ENCODE measurements around the gene HS3ST2.
"Not testable (repeated sequence)": the region's sequence is repeated elsewhere in the genome, so short reads cannot be mapped to it uniquely, and the experiment has no call there.

Gene HS3ST2

DNA sequence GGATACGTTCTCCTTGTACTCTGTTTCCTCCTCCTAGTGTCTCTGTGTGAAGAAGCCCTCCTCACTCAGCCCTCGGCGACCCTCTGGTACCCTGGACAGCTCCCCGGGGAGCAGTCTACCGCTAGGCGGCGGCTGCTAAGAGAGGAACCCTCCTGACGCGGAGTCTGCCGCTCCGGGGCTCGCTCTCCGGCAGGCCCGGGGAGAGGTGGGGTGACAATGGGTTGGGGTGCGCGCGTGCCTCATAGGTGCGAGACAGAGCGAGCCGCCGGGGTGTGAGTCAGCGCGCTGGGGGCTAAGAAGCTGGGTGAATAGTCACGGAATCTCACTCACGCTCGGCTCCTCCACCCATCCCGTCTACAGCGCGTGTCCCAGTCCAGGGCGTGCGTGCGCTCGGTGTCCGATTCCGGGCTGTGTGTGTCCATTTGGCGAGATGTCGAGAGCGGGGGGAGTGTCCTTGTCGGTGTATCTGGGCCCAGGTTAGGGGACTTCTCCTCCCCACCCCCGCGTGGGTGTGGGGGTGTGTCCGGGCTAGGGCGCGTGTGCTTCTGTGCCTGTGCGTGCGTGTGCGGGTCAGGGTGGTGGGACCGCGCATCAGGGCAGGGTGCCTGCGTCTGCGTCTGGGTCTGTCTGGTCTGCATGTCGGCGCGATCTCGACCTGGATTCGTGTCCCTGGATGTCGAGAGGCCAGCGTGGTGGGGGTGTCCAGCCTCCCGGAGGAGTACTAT lies 577 bp upstream of the HS3ST2 start:
- DNase-seq (ENCODE audit: low read depth in 2 of 3, low spot score in 2 of 3) = peak in 2 of 3 experiments; percentile 11 to 23

DNA sequence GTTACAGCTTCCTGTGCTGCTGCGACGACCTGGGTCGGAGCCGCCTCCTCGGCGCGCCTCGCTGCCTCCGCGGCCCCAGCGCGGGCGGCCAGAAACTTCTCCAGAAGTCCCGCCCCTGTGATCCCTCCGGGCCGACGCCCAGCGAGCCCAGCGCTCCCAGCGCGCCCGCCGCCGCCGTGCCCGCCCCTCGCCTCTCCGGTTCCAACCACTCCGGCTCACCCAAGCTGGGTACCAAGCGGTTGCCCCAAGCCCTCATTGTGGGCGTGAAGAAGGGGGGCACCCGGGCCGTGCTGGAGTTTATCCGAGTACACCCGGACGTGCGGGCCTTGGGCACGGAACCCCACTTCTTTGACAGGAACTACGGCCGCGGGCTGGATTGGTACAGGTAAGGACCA lies 746 bp downstream of the HS3ST2 start:
- DNase-seq (ENCODE audit: low read depth in 2 of 3, low spot score in 2 of 3) = no peak

DNA sequence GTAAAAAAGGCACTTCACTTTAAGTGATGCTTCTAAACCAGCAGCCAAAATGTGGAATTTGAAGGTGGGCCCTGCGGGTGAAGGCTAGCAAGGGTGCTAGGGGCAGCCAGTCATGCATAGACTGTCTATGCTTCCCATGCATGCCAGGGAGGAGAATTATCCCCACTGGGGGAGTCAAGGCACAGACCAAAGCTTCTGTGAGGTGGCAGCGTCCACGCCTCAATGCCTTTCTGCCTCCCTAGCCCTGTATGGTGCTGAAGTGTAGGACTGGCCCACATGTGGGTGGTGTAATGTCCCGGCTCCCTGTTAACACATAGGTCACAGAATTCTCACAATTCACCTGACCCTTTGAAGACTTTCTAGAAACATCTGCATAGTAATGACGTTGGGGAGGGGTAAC lies 1.9 kb downstream of the HS3ST2 start:
- no peak for DNase-seq (ENCODE audit: low read depth in 2 of 3, low spot score in 2 of 3)

DNA sequence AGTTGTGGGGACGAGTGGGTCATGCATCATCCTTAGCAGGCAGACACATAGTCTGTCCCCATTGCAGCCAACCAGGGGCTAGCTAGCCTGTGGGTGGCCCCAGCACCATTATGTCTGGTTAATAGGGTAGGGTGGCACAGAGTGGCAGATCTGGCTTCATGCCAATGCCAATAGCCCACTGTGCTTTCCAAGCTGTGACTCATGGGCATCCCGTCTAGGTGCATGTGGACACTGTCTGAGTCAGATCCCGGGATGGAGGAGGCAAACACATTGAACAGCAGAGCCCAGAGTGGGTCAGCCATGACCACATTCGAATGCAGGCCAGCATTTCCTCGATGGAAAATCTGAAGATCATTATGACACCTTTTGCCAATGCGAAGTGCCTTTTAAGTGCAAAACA lies 2.5 kb downstream of the HS3ST2 start:
- DNase-seq (ENCODE audit: low read depth in 2 of 3, low spot score in 2 of 3) = no peak

DNA sequence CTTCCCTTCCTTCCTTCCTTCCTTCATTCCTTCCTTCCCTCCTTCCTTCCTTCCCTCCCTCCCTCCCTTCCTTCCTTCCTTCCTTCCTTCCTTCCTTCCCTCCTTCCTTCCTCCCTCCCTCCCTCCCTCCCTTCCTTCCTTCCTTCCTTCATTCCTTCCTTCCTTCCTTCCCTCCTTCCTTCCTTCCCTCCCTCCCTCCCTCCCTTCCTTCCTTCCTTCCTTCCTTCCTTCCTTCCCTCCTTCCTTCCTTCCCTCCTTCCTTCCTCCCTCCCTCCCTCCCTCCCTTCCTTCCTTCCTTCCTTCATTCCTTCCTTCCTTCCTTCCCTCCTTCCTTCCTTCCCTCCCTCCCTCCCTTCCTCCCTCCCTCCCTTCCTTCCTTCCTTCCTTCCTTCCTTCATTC lies 4.8 kb downstream of the HS3ST2 start:
- not testable (repeated sequence) for DNase-seq (ENCODE audit: low read depth in 2 of 3, low spot score in 2 of 3)

DNA sequence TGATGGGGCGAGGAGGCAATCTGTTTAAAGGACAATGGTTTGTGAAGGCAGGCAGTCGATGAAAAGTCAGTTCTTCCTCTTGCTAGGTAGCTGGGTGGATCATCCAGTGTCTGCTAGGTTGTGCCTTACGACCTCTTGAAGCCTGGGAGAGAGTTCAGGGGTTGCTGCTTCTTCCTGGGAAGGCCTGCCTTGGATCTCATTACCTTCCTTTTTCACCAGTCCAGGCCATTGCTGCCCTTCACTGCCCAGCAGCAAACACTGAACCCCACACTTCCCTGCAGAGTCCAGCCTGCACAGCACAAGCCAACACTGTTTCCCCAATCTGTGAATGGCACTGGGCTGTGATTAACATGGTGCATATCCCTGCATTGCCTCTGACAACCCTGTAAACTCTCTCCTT lies 24.7 kb downstream of the HS3ST2 start:
- no peak for DNase-seq (ENCODE audit: low read depth in 2 of 3, low spot score in 2 of 3)

DNA sequence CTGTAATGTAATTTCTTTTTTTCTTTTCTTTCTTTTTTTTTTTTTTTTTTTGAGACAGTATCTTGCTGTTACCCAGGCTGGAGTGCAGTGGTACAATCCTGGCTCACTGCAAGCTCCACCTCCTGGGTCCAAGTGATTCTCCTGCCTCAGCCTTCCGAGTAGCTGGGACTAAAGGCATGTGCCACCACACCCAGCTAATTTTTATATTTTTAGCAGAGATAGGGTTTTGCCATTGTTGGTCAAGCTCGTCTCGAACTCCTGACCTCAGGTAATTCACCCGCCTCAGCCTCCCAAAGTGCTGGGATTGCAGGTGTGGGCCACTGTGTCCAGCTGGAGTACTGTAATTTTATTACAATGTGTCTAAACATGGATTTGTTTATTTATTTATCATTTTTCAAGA lies 28.1 kb downstream of the HS3ST2 start:
- DNase-seq (ENCODE audit: low read depth in 2 of 3, low spot score in 2 of 3) = not testable (repeated sequence)

DNA sequence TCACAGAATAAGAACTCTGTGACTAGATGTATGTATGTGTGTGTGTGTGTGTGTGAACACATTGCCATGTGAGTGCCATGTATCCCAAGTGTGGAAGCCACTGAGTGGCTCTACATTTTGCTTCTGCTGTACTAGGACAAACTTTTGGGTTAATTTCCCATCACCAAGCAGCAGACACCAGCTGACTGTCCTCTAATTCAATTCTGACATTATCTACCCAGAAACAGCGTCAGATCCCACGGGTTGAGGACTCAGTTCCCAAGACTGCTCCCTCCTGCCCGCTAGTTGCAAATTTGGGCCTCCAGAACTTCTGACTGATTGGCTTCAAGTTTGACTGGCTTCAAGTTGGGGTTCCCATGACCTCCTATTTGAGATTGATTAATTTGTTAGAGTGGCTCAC lies 29.2 kb downstream of the HS3ST2 start:
- no peak for DNase-seq (ENCODE audit: low read depth in 2 of 3, low spot score in 2 of 3)

DNA sequence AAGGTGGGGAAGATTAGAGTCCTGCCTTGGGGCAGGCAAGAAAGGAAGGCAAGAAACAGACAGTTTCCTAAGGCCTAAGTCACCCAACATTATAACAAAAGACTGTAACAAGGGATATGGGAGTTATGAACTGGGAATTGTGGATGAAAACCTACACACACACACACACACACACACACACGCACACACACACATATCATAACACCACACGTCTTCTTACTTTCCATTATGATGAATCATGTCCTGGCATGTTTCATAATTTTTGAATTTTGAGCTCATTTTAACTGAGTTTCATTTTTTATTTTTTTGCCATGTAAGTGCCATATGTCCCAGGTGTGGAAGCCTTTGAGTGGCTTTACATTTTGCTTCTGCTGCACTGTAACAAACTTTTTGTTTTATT lies 29.9 kb downstream of the HS3ST2 start:
- no peak for DNase-seq (ENCODE audit: low read depth in 2 of 3, low spot score in 2 of 3)

DNA sequence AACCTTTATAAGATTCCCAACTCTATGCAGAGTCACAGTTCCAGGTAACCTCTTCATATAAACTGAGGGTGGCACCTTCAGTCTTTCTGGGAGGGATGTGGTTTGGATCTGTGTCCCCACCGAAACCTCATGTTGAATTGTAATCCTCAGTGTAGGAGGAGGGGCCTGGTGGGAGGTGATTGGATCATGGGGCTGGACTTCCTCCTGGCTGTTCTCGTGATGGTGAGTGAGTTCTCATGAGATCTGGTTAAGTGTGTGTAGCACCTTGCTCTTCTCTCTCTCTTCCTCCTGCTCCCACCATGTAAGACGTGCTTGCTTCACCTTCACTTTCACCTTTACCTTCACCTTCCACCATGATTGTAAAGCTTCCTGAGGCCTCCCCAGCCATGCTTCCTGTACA lies 30.5 kb downstream of the HS3ST2 start:
- DNase-seq (ENCODE audit: low read depth in 2 of 3, low spot score in 2 of 3) = no peak

DNA sequence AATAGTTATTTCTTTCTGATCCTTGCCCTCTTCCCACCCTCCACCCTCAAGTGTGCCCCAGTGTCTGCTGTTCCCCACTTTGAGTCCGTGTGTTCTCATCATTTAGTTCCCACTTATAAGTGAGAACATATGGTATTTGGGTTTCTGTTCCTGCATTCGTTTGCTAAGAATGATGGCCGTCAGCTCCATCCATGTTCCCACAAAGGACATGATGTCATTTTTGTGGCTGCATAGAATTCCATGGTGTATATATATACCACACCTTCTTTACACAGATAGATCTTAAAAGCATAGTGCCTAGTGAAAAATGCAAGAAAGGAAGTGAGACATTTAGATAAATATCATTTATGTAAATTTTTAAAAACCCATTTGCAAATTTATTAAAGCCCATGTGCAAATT lies 33.1 kb downstream of the HS3ST2 start:
- no peak for DNase-seq (ENCODE audit: low read depth in 2 of 3, low spot score in 2 of 3)

DNA sequence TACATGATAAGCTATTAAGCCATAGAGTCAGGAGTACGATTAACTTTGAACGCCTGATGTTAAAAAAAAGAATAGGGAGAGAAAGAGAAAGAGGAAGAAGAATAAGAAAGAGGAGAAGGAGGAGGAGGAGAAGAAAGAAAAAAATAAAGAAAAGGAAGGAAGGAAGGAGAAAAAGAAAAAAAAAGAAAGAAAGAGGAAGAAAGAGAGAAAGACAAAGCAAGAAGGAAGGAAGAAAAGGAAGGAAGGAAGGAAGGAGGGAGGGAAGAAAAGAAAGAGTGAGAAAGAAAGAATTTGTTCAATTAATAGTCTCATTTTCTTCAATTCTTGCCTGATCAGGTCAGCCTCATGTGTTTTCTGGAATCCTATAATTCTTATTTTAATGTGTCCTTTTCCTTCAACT lies 33.7 kb downstream of the HS3ST2 start:
- no peak for DNase-seq (ENCODE audit: low read depth in 2 of 3, low spot score in 2 of 3)

DNA sequence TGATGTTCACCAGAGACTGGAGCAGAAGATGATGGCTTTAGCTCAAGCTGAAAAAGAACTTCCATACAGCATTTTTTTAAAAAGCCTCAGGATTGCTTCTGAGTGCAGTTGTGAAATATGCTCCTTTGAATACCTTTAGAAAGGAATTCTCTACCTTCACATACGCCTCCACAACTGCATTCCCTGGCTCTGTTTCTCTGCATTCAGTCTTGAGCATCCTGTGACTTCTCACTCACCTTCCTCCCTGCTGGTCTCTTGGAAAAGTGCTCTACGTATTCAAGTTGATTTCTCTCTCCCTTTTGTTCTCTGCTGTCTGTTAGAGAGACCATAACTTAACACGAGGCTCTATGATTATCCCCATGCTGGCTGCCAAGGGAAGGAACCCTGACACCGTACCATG lies 34.5 kb downstream of the HS3ST2 start:
- no peak for DNase-seq (ENCODE audit: low read depth in 2 of 3, low spot score in 2 of 3)

DNA sequence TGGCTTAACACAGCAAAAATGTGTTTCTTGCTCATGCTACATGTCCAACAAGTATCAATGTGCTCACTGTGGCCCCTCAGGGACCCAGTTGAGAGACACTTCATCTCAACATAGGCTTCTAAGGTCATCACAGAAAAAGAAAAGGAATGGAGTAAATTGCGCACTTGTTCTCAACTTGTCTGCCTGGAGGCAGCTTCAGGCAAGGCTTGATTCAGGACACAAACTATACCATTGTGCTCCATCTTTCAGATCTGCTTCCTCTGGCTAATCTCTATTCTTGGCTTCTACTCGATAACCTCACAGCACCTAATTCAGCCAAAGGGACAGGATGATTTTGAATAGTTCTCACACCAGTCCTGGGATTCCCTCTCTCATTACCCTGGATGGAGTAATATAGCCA lies 35.6 kb downstream of the HS3ST2 start:
- no peak for DNase-seq (ENCODE audit: low read depth in 2 of 3, low spot score in 2 of 3)

DNA sequence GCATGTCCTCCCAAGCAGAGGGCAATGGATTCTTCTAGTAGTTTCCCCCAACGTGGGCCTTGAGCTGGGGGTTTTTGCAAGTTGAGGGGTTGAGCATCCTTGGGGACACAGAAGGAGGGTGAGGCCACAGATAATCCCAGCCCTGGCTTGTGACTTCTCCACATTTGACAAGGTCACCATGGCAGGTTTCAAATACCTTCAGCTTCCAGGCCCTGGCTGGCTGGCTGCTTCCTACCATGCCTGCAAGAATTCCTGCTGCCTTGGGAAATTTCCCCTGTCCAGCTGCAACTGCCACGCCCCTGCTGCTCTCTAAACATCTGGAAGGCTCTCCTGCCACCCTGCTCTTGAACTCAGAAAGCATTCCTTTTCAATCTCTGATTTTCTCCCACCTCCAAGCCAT lies 41.3 kb downstream of the HS3ST2 start:
- no peak for DNase-seq (ENCODE audit: low read depth in 2 of 3, low spot score in 2 of 3)

DNA sequence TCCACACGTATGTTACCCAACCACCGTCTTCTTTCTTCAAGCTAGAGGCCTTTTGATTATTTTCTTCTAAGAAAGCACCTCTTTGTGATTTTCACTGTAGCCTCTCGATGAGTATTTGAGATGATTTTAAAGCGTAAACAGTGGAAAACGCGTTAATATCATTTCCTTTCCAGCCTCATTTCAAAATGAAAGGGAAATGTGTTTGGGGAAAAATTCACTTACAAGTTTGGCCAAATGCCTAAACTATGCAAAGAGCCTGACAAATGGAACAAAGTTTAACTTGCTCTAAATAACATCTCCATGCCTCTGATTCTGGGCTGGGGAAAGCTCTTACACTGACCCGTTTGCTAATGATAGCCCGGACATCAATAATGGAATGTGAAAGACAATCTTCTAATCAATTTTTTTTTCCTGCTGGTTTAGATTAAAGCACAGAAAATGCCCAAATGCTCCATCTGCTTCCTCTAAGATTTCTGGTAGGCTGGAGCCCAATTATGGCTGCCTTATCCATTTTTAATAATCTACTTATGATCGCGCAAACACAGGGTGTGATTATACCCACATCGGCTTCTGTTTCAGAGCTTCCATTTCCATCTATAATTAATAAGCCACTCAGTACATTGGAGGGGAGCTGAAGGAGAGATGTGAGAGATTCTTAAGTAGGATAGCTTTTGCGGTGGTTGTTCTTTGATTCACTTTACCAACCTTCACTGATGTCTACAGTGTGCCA lies 43.5 kb downstream of the HS3ST2 start:
- DNase-seq (ENCODE audit: low read depth in 2 of 3, low spot score in 2 of 3) = no peak

DNA sequence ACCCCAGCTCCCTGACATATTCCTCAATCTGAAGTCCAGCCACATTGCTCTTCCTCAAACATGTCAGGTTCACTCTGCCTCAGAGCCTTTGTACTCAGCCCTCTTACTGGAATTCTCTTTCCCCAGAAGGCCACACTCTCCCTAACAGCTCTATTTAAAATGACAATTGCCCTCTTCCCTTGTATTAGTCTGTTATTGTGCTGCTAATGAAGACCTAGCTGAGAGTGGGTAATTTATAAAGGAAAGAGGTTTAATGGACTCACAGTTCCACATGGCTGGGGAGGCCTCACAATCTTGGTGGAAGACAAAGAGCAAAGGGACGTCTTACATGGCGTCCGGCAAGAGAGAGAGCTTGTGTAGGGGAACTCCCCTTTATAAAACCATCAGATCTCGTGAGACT lies 46.0 kb downstream of the HS3ST2 start:
- no peak for DNase-seq (ENCODE audit: low read depth in 2 of 3, low spot score in 2 of 3)

DNA sequence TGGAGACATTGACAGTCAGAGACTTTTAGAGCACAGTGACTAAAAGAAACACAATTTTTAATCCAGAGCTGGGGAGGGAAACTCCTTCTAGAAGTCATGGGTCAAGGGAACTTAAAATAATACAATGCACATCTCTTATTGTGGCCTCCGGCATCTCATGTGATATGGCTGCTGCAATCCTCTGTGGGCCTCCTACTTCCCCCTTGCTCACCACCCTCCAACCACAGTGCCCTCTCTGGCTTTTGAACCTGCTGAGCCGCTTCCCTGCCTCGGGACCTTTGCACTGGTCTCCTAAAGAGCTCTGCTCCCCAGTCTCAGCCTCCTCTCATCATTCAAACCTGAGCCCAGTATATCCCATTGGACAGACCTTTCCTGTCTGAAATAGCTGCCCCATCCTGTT lies 47.6 kb downstream of the HS3ST2 start:
- no peak for DNase-seq (ENCODE audit: low read depth in 2 of 3, low spot score in 2 of 3)

DNA sequence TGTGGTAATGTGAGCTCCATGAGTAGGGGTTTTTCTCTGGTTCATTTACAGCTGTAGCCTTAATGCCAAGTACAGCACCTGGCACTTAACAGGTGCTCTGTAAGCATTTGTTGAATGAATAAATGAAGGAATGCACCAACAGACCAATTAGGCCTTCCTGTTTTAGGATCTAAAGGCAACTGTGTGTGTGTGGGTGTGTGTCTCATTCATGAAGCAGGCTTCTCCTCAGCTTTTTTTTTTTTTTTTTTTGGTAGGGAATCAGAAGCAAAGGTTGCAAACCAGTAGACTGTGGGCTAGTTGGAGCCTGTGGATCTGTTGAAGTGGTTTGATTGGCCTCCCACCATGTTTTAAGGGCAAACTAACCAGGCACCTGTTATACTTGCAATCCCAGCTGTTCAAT lies 48.1 kb downstream of the HS3ST2 start:
- no peak for DNase-seq (ENCODE audit: low read depth in 2 of 3, low spot score in 2 of 3)

DNA sequence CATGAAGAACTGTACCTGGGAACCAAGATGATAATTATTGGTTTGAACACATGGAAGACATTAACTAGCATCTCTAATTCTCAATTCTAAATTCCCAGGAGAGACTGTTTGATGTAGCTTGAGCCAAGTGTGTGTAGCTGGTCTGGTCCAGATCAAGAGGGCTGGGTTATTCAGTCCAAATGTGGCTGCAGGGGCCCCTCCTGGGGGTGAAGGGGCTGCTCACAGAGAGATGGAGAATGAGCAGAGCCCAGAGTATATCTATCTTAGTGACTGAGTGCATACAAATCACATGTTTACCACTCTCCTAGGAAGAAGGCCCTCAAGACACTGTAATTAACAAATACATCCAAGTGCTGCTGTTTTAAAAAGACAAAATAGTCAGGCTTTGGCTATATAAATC lies 50.4 kb downstream of the HS3ST2 start:
- DNase-seq (ENCODE audit: low read depth in 2 of 3, low spot score in 2 of 3) = no peak

DNA sequence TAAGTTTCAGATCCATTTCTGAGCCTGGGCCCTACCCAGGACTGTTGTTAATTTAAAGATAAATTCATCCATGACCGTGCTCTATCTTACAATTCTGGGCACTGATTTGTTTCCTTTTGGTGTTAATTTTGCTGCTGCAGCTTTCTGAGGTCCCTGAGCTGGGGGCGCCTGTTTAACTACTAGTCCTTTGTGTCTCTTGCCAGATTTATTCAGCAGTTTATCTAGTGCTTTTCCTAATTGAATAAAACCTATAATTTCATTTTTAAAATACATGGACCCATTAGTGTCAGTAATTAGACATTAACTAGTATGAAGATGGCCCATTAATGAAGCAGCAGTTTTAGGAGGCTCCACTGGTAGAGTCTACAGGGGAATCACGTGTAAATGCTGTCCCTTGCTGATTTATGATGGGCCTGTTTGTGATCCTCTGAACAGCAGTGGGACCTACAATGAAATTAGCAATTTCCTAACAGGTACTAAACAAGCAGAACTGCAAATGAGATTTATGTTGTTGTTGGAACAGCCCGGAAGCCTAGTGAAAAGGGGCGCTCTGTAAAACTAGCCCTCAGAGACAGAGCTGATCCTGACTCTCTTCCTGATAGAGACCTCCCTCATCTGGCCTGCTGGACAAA lies 54.7 kb downstream of the HS3ST2 start:
- no peak for DNase-seq (ENCODE audit: low read depth in 2 of 3, low spot score in 2 of 3)

DNA sequence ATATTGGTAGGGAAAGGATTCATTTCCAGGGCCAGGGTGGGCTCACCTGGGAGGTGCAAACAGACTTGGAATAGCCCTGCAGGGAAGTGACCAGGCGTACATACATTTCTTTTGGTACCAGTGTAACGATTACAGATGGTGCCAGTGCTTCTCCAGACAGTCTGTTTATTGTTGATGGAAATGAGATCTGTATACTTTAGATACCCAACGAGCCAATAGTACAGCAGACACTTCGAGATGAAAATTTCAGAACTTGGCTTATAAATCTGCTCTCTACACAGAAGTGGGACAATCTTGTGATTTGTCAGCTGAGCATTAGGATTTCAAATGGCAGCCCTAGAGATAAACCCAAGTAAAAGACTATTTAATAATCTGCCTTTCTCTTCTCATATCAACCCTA lies 57.9 kb downstream of the HS3ST2 start:
- DNase-seq (ENCODE audit: low read depth in 2 of 3, low spot score in 2 of 3) = no peak

DNA sequence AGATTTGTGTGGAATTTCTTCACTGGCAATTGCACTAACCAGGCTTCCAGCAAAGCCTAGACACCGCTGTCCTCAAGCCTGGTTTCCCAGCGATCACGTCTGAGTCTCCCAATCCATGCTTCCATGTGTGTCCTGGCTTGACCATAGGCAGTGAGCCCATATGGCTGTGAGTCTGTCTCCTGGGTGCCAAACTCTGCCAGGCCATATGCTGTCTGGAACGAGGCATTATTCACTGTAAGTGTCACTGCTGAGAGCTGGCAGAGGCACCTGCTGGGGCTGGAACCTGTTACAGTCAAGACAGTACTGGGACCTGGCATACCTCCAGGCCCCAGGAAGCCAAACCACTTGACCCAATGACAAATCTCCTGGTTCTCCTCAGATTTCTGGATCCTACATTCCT lies 60.4 kb downstream of the HS3ST2 start:
- DNase-seq (ENCODE audit: low read depth in 2 of 3, low spot score in 2 of 3) = no peak
